Activated T-cell treated with anti-CD3 and anti-CD28 coated beads, Interleukin-2, amount 50 U/mL, for 48 hours (primary cell): ENCODE measurements around the gene RNF13.
"Not testable (repeated sequence)": the region's sequence is repeated elsewhere in the genome, so short reads cannot be mapped to it uniquely, and the experiment has no call there.

Experiments used
- DNase-seq, 2 experiments: peaks; one replicate each; pipeline ENCODE4 v3.0.0-alpha.2; 2020

RNF13 gene

GRCh38 chr3:149963485-149963884, 150.5 kb downstream of the RNF13 start:
- DNase-seq: no peak

- no peak for DNase-seq
These were observed 151.3 kb downstream of the RNF13 start for GRCh38 chr3:149964291-149964690.

GRCh38 chr3:149965278-149965677, 152.3 kb downstream of the RNF13 start:
- no peak for DNase-seq

GRCh38 chr3:149967086-149967685, 154.2 kb downstream of the RNF13 start:
- DNase-seq: no peak

- DNase-seq: no peak
These were observed 155.2 kb downstream of the RNF13 start for GRCh38 chr3:149968216-149968615.

- DNase-seq: no peak
These were observed 156.3 kb downstream of the RNF13 start for GRCh38 chr3:149969110-149969939.

GRCh38 chr3:149969940-149970715, 157.1 kb downstream of the RNF13 start:
- peak; percentile 73 to 82 for DNase-seq

GRCh38 chr3:149970716-149971402, 157.8 kb downstream of the RNF13 start, which contains the start of gene PFN2:
TSS of gene PFN2 (minus strand) at chr3:149970895. CDS start at chr3:149970856, 39 bp downstream.
- DNase-seq: peak; percentile 48 to 60

- DNase-seq: peak; percentile 46 to 54
These were observed 158.5 kb downstream of the RNF13 start for GRCh38 chr3:149971403-149972075.

- DNase-seq: no peak
These were observed 162.9 kb downstream of the RNF13 start for GRCh38 chr3:149975919-149976318.

GRCh38 chr3:149977386-149977785, 164.4 kb downstream of the RNF13 start:
- no peak for DNase-seq

GRCh38 chr3:149981979-149982378, 169.0 kb downstream of the RNF13 start:
- DNase-seq: not testable (repeated sequence)

- DNase-seq: not testable (repeated sequence)
These were observed 170.0 kb downstream of the RNF13 start for GRCh38 chr3:149983053-149983452.

GRCh38 chr3:149983628-149984027, 170.6 kb downstream of the RNF13 start:
- no peak for DNase-seq

- DNase-seq: no peak
These were observed 176.3 kb downstream of the RNF13 start for GRCh38 chr3:149989307-149989706.

GRCh38 chr3:149990423-149990948, 177.5 kb downstream of the RNF13 start:
- no peak for DNase-seq

GRCh38 chr3:149992416-149993058, 179.5 kb downstream of the RNF13 start:
- no peak for DNase-seq

- no peak for DNase-seq
These were observed 185.9 kb downstream of the RNF13 start for GRCh38 chr3:149998946-149999345.

- DNase-seq: no peak
These were observed 186.4 kb downstream of the RNF13 start for GRCh38 chr3:149999421-149999820.

GRCh38 chr3:150000641-150001040, 187.6 kb downstream of the RNF13 start:
- DNase-seq: no peak
